Measurements from ENCODE around the gene WNT5A. TPM values are rescaled to one million over a fixed set of nuclear protein-coding genes. Genes with fewer than 3 reads are reported as not detected.

The WNT5A gene
- total RNA-seq, 2 experiments from 2014 or later = not detected

- CTCF ChIA-PET = interaction anchor here (1.1 kb wide), 1 partner anchor 11 kb away, joined by 4 read pairs; no protein-coding TSS in a partner anchor
- DNase-seq (no peak), ATAC-seq (no peak)
- no peak for TF ChIP-seq CTCF (IDR thresholded peaks at IDR 0.05)
- Mint-ChIP-seq H3K4me1 (ENCODE audit: low read depth) (peaks cover 4% of the 10 kb centered on the region), H3K27me3 (no peaks in the 10 kb centered on the region), H3K36me3 (ENCODE audit: low read depth) (no peaks in the 10 kb centered on the region), H3K4me3 (no peak overlapping the region), H3K9me3 (no peaks in the 10 kb centered on the region), H3K27ac (no peak overlapping the region)
- intact Hi-C loops (cut with micrococcal nuclease) = no loop called here
- POLR2A ChIA-PET = no interaction called here
These were observed 34.1 kb upstream of the WNT5A start for GRCh38 chr3:55521064-55521737.

GRCh38 chr3:55519019-55519418, 31.9 kb upstream of the WNT5A start:
- Mint-ChIP-seq H3K27me3 (no peaks in the 10 kb centered on the region), H3K27ac (no peak overlapping the region), H3K36me3 (ENCODE audit: low read depth) (no peaks in the 10 kb centered on the region), H3K4me3 (no peak overlapping the region), H3K4me1 (ENCODE audit: low read depth) (peaks cover 4% of the 10 kb centered on the region), H3K9me3 (no peaks in the 10 kb centered on the region)
- TF ChIP-seq CTCF (IDR thresholded peaks at IDR 0.05) = no peak
- ChIA-PET POLR2A (no interaction called here), CTCF (no interaction called here)
- ATAC-seq (no peak), DNase-seq (no peak)
- intact Hi-C loops (cut with micrococcal nuclease) = no loop called here

- no peaks in the 10 kb centered on the region for H3K9me3 Mint-ChIP-seq
- CTCF ChIA-PET = no interaction called here
- POLR2A ChIA-PET = no interaction called here
- DNase-seq (no peak), ATAC-seq (no peak)
- H3K36me3 Mint-ChIP-seq (ENCODE audit: low read depth) = no peaks in the 10 kb centered on the region
- no peak overlapping the region for H3K4me3 Mint-ChIP-seq
- no peak for TF ChIP-seq CTCF (IDR thresholded peaks at IDR 0.05)
- H3K27me3 Mint-ChIP-seq = no peaks in the 10 kb centered on the region
- H3K4me1 Mint-ChIP-seq (ENCODE audit: low read depth) = peaks cover 4% of the 10 kb centered on the region
- intact Hi-C loops (cut with micrococcal nuclease) = no loop called here
- no peak overlapping the region for H3K27ac Mint-ChIP-seq
These were observed 31.3 kb upstream of the WNT5A start for GRCh38 chr3:55518451-55518850.

- POLR2A ChIA-PET = no interaction called here
These were observed 29.4 kb upstream of the WNT5A start for GRCh38 chr3:55516392-55517030.

More at GRCh38 chr3:55516392-55517030, 29.4 kb upstream of the WNT5A start:
- Mint-ChIP-seq H3K4me3 (no peak overlapping the region), H3K9me3 (no peaks in the 10 kb centered on the region), H3K4me1 (ENCODE audit: low read depth) (peaks cover 1% of the 10 kb centered on the region), H3K36me3 (ENCODE audit: low read depth) (no peaks in the 10 kb centered on the region), H3K27me3 (no peaks in the 10 kb centered on the region), H3K27ac (no peak overlapping the region)
- intact Hi-C loops (cut with micrococcal nuclease) = no loop called here
- DNase-seq (no peak), ATAC-seq (no peak)
- no peak for TF ChIP-seq CTCF (IDR thresholded peaks at IDR 0.05)
- CTCF ChIA-PET = no interaction called here

Data from activated CD8-positive, alpha-beta T cell treated with anti-CD3 and anti-CD28 coated beads for 36 hours (primary cell).